NCI-H2227 treated with DMSO at 0.1 percent for 48 hours (cell line): ENCODE results near the gene RTP2.

ENCODE experiments used
- DNase-seq: peaks from one replicate; lab custom pipeline; 2025; lab: John Stamatoyannopoulos, UW

RTP2 gene

GRCh38 chr3:187738331-187739093 is 36.2 kb upstream of the RTP2 start:
- DNase-seq, result peak; percentile 59

GRCh38 chr3:187738071-187738330 is 35.6 kb upstream of the RTP2 start:
- no peak for DNase-seq

GRCh38 chr3:187737368-187738070 is 35.2 kb upstream of the RTP2 start:
- no peak for DNase-seq

GRCh38 chr3:187737006-187737367 is 34.6 kb upstream of the RTP2 start:
- no peak for DNase-seq

- no peak for DNase-seq
Observed at GRCh38 chr3:187736418-187736871, 34.1 kb upstream of the RTP2 start.

- DNase-seq, result no peak
Observed at GRCh38 chr3:187735837-187736236, 33.5 kb upstream of the RTP2 start.

GRCh38 chr3:187735383-187735782 is 33.0 kb upstream of the RTP2 start:
- DNase-seq, result no peak

- no peak for DNase-seq
Observed at GRCh38 chr3:187734841-187735240, 32.5 kb upstream of the RTP2 start.

GRCh38 chr3:187733371-187733770 is 31.0 kb upstream of the RTP2 start:
- no peak for DNase-seq

GRCh38 chr3:187729598-187729997 is 27.2 kb upstream of the RTP2 start:
- no peak for DNase-seq

GRCh38 chr3:187728940-187729583 is 26.7 kb upstream of the RTP2 start:
- DNase-seq, result no peak

- DNase-seq, result no peak
Observed at GRCh38 chr3:187728248-187728647, 25.9 kb upstream of the RTP2 start.

GRCh38 chr3:187726564-187726963 is 24.2 kb upstream of the RTP2 start:
- no peak for DNase-seq

GRCh38 chr3:187725653-187726370 is 23.5 kb upstream of the RTP2 start:
- no peak for DNase-seq

- DNase-seq, result no peak
Observed at GRCh38 chr3:187725224-187725623, 22.9 kb upstream of the RTP2 start.

GRCh38 chr3:187722206-187722612 is 19.9 kb upstream of the RTP2 start:
- no peak for DNase-seq

- DNase-seq, result no peak
Observed at GRCh38 chr3:187721055-187721454, 18.7 kb upstream of the RTP2 start.

GRCh38 chr3:187720337-187720670 is 17.9 kb upstream of the RTP2 start:
- no peak for DNase-seq

- no peak for DNase-seq
Observed at GRCh38 chr3:187719628-187720336, 17.4 kb upstream of the RTP2 start.

GRCh38 chr3:187718802-187719201 is 16.4 kb upstream of the RTP2 start:
- DNase-seq, result no peak

GRCh38 chr3:187717572-187717971 is 15.2 kb upstream of the RTP2 start:
- DNase-seq, result no peak

- peak; percentile 49 for DNase-seq
Observed at GRCh38 chr3:187714404-187714979, 12.1 kb upstream of the RTP2 start.
